Osteocyte (in vitro differentiated cells): ENCODE measurements around the gene HECW1. TPM values are rescaled to one million over a fixed set of nuclear protein-coding genes. Genes with fewer than 3 reads are reported as not detected.

ENCODE experiments used
- DNase-seq: peaks from one replicate; pipeline ENCODE4 v3.0.0; 2021; ENCODE audit warnings: mixed read lengths; ENCODE audit not compliant: unreplicated experiment; ENCODE audit errors: extremely low spot score
- H3K27ac Mint-ChIP-seq: one replicate; pipeline ENCODE4 v1.8.0; 2021; ENCODE audit warnings: mild to moderate bottlenecking, mixed read lengths; ENCODE audit not compliant: unreplicated experiment
- H3K27me3 Mint-ChIP-seq: one replicate; pipeline ENCODE4 v1.8.0; 2021; ENCODE audit warnings: mixed read lengths; ENCODE audit not compliant: unreplicated experiment
- H3K36me3 Mint-ChIP-seq: one replicate; pipeline ENCODE4 v1.8.0; 2021; ENCODE audit warnings: mixed read lengths; ENCODE audit not compliant: unreplicated experiment
- H3K4me1 Mint-ChIP-seq: one replicate; pipeline ENCODE4 v1.8.0; 2021; ENCODE audit warnings: mixed read lengths; ENCODE audit not compliant: unreplicated experiment
- H3K4me3 Mint-ChIP-seq: one replicate; pipeline ENCODE4 v1.8.0; 2021; ENCODE audit warnings: mild to moderate bottlenecking, moderate library complexity, mixed read lengths; ENCODE audit not compliant: unreplicated experiment
- H3K9me3 Mint-ChIP-seq: one replicate; pipeline ENCODE4 v1.8.0; 2021; ENCODE audit warnings: mixed read lengths; ENCODE audit not compliant: unreplicated experiment
- CTCF ChIP-seq: fragments of 200-600 bp; sonication (generic); IDR thresholded peaks from 2 replicates; pipeline ENCODE4 v1.5.0; 2021; ENCODE audit warnings: antibody characterized with exemption, mild to moderate bottlenecking, moderate library complexity
- total RNA-seq: library from RNA; stranded (reverse); gene quantifications from 2 replicates; pipeline ENCODE4 v1.2.1, GENCODE V29; 2021

HECW1 gene
- total RNA-seq, 1 donor from 2014 or later: 0.16 TPM

- Mint-ChIP-seq H3K4me3 (no peak overlapping the region), H3K9me3 (no peaks in the 10 kb centered on the region), H3K27me3 (peaks cover 42% of the 10 kb centered on the region), H3K27ac (no peak overlapping the region), H3K36me3 (no peaks in the 10 kb centered on the region), H3K4me1 (no peaks in the 10 kb centered on the region)
- no peak for DNase-seq
- no peak for TF ChIP-seq CTCF
These were observed 35.2 kb upstream of the HECW1 start for GRCh38 chr7:43077285-43077684.

- no peak overlapping the region for H3K4me3 Mint-ChIP-seq
- peaks cover 47% of the 10 kb centered on the region for H3K27me3 Mint-ChIP-seq
- H3K27ac Mint-ChIP-seq: no peak overlapping the region
- H3K4me1 Mint-ChIP-seq: no peaks in the 10 kb centered on the region
- no peak for TF ChIP-seq CTCF
- H3K36me3 Mint-ChIP-seq: no peaks in the 10 kb centered on the region
- DNase-seq: no peak
- no peaks in the 10 kb centered on the region for H3K9me3 Mint-ChIP-seq
These were observed 34.6 kb upstream of the HECW1 start for GRCh38 chr7:43077732-43078391.

GRCh38 chr7:43078794-43079193, 33.7 kb upstream of the HECW1 start:
- no peak for TF ChIP-seq CTCF
- no peak overlapping the region for H3K4me3 Mint-ChIP-seq
- no peaks in the 10 kb centered on the region for H3K9me3 Mint-ChIP-seq
- no peaks in the 10 kb centered on the region for H3K36me3 Mint-ChIP-seq
- DNase-seq: no peak
- no peak overlapping the region for H3K27ac Mint-ChIP-seq
- peaks cover 51% of the 10 kb centered on the region for H3K27me3 Mint-ChIP-seq
- no peaks in the 10 kb centered on the region for H3K4me1 Mint-ChIP-seq

- no peak for TF ChIP-seq CTCF
- DNase-seq: no peak
- H3K27ac Mint-ChIP-seq: no peak overlapping the region
These were observed 30.8 kb upstream of the HECW1 start for GRCh38 chr7:43081603-43082002.

GRCh38 chr7:43083106-43083505, 29.3 kb upstream of the HECW1 start:
- no peak for TF ChIP-seq CTCF
- Mint-ChIP-seq H3K27me3 (peaks cover 71% of the 10 kb centered on the region), H3K4me1 (no peaks in the 10 kb centered on the region), H3K27ac (no peak overlapping the region), H3K4me3 (no peak overlapping the region), H3K36me3 (no peaks in the 10 kb centered on the region), H3K9me3 (no peaks in the 10 kb centered on the region)
- DNase-seq: no peak

More at GRCh38 chr7:43081603-43082002, 30.8 kb upstream of the HECW1 start:
- Mint-ChIP-seq H3K4me3 (no peak overlapping the region), H3K27me3 (peaks cover 64% of the 10 kb centered on the region), H3K36me3 (no peaks in the 10 kb centered on the region), H3K9me3 (no peaks in the 10 kb centered on the region), H3K4me1 (no peaks in the 10 kb centered on the region)
